ENCODE measurements around the gene MRPS14.
"Not testable (repeated sequence)": the region's sequence is repeated elsewhere in the genome, so short reads cannot be mapped to it uniquely, and the experiment has no call there.

Gene MRPS14

GRCh38 chr1:175033953-175034352 is 10.7 kb upstream of the MRPS14 start:
- FAIRE-seq (no peak), DNase-seq (ENCODE audit: insufficient read length, low spot score) (no peak)
- TF ChIP-seq TAF1 (IDR thresholded peaks at IDR 0.05; ENCODE audit: low read depth, low read length) = no peak
- TF ChIP-seq PAX5 (IDR thresholded peaks at IDR 0.05; ENCODE audit: insufficient read depth, low read length, severe bottlenecking) = no peak
- TF ChIP-seq POLR2AphosphoS5 (IDR thresholded peaks at IDR 0.05; ENCODE audit: low read depth, low read length) = no peak
- TF ChIP-seq POLR2A (IDR thresholded peaks at IDR 0.05; ENCODE audit: low read depth, low read length) = no peak
- TF ChIP-seq POU2F2 (IDR thresholded peaks at IDR 0.05; ENCODE audit: low read depth, low read length) = no peak
- TF ChIP-seq SPI1 (IDR thresholded peaks at IDR 0.05; ENCODE audit: low read depth, low read length) = no peak

DNA sequence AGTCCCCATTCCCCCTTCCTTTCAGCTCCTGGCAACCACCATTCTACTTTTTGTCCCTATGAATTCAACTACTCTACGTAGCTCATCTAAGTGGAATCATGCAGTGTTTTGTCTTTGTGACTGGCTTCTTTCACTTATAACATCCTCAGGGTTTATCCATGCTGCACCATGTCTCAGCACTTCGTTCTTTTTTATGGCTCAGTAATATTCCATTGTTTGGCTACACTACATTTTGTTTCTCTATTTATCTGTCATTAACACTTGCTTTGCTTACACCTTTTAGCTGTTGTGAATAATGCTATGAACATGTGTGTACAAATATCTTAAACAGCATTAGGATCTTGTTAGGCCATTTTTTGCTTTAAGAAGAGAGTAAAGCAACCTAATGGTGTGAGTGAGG is 1.5 kb upstream of the MRPS14 start:
- no peak for FAIRE-seq
- DNase-seq (ENCODE audit: insufficient read length, low spot score) = no peak
- no peak for TF ChIP-seq POLR2A (IDR thresholded peaks at IDR 0.05; ENCODE audit: low read depth, low read length)
- TF ChIP-seq TAF1 (IDR thresholded peaks at IDR 0.05; ENCODE audit: low read depth, low read length) = no peak
- TF ChIP-seq PAX5 (IDR thresholded peaks at IDR 0.05; ENCODE audit: insufficient read depth, low read length, severe bottlenecking) = no peak

GRCh38 chr1:175023922-175024242 is 657 bp upstream of the MRPS14 start:
- not testable (repeated sequence) for FAIRE-seq; DNase-seq (ENCODE audit: insufficient read length, low spot score)

GRCh38 chr1:175019524-175019923 is 3.7 kb downstream of the MRPS14 start:
- DNase-seq (ENCODE audit: insufficient read length, low spot score) (no peak), FAIRE-seq (no peak)
- TF ChIP-seq SPI1 (IDR thresholded peaks at IDR 0.05; ENCODE audit: low read depth, low read length) (no peak), POLR2A (IDR thresholded peaks at IDR 0.05; ENCODE audit: low read depth, low read length) (no peak), POLR2AphosphoS5 (IDR thresholded peaks at IDR 0.05; ENCODE audit: low read depth, low read length) (no peak), POU2F2 (IDR thresholded peaks at IDR 0.05; ENCODE audit: low read depth, low read length) (no peak)

GRCh38 chr1:175015243-175015642 is 8.0 kb downstream of the MRPS14 start:
- FAIRE-seq (no peak), DNase-seq (ENCODE audit: insufficient read length, low spot score) (no peak)
- TF ChIP-seq PAX5 (IDR thresholded peaks at IDR 0.05; ENCODE audit: insufficient read depth, low read length, severe bottlenecking) = no peak
- TF ChIP-seq POU2F2 (IDR thresholded peaks at IDR 0.05; ENCODE audit: low read depth, low read length) = no peak
- no peak for TF ChIP-seq POLR2AphosphoS5 (IDR thresholded peaks at IDR 0.05; ENCODE audit: low read depth, low read length)
- no peak for TF ChIP-seq SPI1 (IDR thresholded peaks at IDR 0.05; ENCODE audit: low read depth, low read length)
- TF ChIP-seq POLR2A (IDR thresholded peaks at IDR 0.05; ENCODE audit: low read depth, low read length) = no peak
- TF ChIP-seq TAF1 (IDR thresholded peaks at IDR 0.05; ENCODE audit: low read depth, low read length) = no peak

GRCh38 chr1:175013445-175013844 is 9.8 kb downstream of the MRPS14 start:
- DNase-seq (ENCODE audit: insufficient read length, low spot score) (no peak), FAIRE-seq (no peak)
- TF ChIP-seq TAF1 (IDR thresholded peaks at IDR 0.05; ENCODE audit: low read depth, low read length) = no peak
- no peak; the same call in 1 of the 2 replicates for TF ChIP-seq POLR2AphosphoS5 (IDR thresholded peaks at IDR 0.05; ENCODE audit: low read depth, low read length)
- TF ChIP-seq POU2F2 (IDR thresholded peaks at IDR 0.05; ENCODE audit: low read depth, low read length) = no peak
- no peak for TF ChIP-seq PAX5 (IDR thresholded peaks at IDR 0.05; ENCODE audit: insufficient read depth, low read length, severe bottlenecking)
- TF ChIP-seq SPI1 (IDR thresholded peaks at IDR 0.05; ENCODE audit: low read depth, low read length) = no peak
- TF ChIP-seq POLR2A (IDR thresholded peaks at IDR 0.05; ENCODE audit: low read depth, low read length) = no peak

DNA sequence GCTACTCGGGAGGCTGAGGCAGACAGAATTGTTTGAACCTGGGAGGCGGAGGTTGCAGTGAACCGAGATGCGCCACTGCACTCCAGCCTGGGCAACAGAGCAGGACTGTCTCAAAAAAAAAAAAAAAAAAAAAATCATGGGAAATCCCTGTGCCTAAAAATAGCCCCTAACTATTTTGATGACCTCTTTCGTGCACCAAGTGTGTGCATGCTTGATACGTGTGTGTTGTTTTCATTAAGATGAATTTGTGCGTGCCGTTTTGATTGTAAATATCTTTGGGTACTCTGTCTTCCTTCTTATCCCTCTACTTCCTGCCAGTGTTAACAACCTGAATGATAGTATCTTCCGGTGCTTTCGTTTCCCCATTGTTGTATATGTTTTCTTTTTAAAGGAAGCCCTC is 13.7 kb downstream of the MRPS14 start:
- FAIRE-seq = no peak
- TF ChIP-seq POU2F2 (IDR thresholded peaks at IDR 0.05; ENCODE audit: low read depth, low read length) (no peak), TAF1 (IDR thresholded peaks at IDR 0.05; ENCODE audit: low read depth, low read length) (no peak), POLR2AphosphoS5 (IDR thresholded peaks at IDR 0.05; ENCODE audit: low read depth, low read length) (no peak), POLR2A (IDR thresholded peaks at IDR 0.05; ENCODE audit: low read depth, low read length) (no peak), SPI1 (IDR thresholded peaks at IDR 0.05; ENCODE audit: low read depth, low read length) (no peak), PAX5 (IDR thresholded peaks at IDR 0.05; ENCODE audit: insufficient read depth, low read length, severe bottlenecking) (no peak)

DNA sequence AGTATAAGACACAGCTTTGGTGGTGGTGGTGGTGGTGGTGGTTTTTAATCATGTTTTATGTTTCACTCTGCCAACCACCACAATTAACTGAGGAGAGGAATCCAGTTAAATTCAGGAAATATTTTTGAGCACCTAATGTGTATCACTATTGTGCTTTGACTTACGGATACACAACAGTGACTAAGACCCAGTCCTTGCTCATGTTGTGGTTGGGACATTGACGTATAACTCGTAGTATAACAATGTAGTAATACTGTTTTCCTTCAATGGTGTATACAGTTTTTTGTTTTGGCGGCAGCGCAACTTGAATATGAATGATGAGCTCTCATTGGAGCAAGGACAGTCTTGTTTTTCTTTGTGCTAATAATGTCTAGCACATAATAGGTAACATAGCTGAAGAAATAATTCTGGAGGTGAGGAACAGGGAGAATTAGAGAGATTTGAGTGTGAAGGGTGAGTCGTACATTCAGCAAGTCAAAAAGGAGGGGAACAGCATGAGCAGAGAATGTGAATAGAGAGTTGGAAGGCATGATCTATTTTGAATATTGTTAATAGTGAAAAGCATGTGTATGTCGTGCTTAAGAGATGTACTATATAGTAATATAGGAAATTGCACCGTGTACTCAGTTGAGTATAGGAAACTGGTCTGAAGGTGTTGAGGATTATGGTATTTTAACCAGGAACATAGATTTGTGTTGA is 18.0 kb downstream of the MRPS14 start:
- TF ChIP-seq SPI1 (IDR thresholded peaks at IDR 0.05; ENCODE audit: low read depth, low read length) = no peak
- TF ChIP-seq POLR2AphosphoS5 (IDR thresholded peaks at IDR 0.05; ENCODE audit: low read depth, low read length) = no peak
- TF ChIP-seq PAX5 (IDR thresholded peaks at IDR 0.05; ENCODE audit: insufficient read depth, low read length, severe bottlenecking) = no peak
- TF ChIP-seq TAF1 (IDR thresholded peaks at IDR 0.05; ENCODE audit: low read depth, low read length) = no peak
- no peak for TF ChIP-seq POU2F2 (IDR thresholded peaks at IDR 0.05; ENCODE audit: low read depth, low read length)
- TF ChIP-seq POLR2A (IDR thresholded peaks at IDR 0.05; ENCODE audit: low read depth, low read length) = no peak
- FAIRE-seq (peak; percentile 31), DNase-seq (ENCODE audit: insufficient read length, low spot score) (no peak)

More for the DNA sequence above, 13.7 kb downstream of the MRPS14 start:
- DNase-seq (ENCODE audit: insufficient read length, low spot score) = no peak

GRCh38 chr1:175003521-175003920 is 19.7 kb downstream of the MRPS14 start:
- no peak for DNase-seq (ENCODE audit: insufficient read length, low spot score)
- no peak for FAIRE-seq
- TF ChIP-seq TAF1 (IDR thresholded peaks at IDR 0.05; ENCODE audit: low read depth, low read length) (no peak), POLR2A (IDR thresholded peaks at IDR 0.05; ENCODE audit: low read depth, low read length) (no peak), PAX5 (IDR thresholded peaks at IDR 0.05; ENCODE audit: insufficient read depth, low read length, severe bottlenecking) (no peak), POU2F2 (IDR thresholded peaks at IDR 0.05; ENCODE audit: low read depth, low read length) (no peak), POLR2AphosphoS5 (IDR thresholded peaks at IDR 0.05; ENCODE audit: low read depth, low read length) (no peak), SPI1 (IDR thresholded peaks at IDR 0.05; ENCODE audit: low read depth, low read length) (no peak)

GRCh38 chr1:175002910-175003517 is 20.2 kb downstream of the MRPS14 start:
- no peak for FAIRE-seq
- DNase-seq (ENCODE audit: insufficient read length, low spot score) = no peak
- no peak for TF ChIP-seq POU2F2 (IDR thresholded peaks at IDR 0.05; ENCODE audit: low read depth, low read length)
- TF ChIP-seq PAX5 (IDR thresholded peaks at IDR 0.05; ENCODE audit: insufficient read depth, low read length, severe bottlenecking) = no peak
- TF ChIP-seq SPI1 (IDR thresholded peaks at IDR 0.05; ENCODE audit: low read depth, low read length) = no peak
- TF ChIP-seq POLR2A (IDR thresholded peaks at IDR 0.05; ENCODE audit: low read depth, low read length) = no peak
- no peak for TF ChIP-seq POLR2AphosphoS5 (IDR thresholded peaks at IDR 0.05; ENCODE audit: low read depth, low read length)
- no peak for TF ChIP-seq TAF1 (IDR thresholded peaks at IDR 0.05; ENCODE audit: low read depth, low read length)

Data from GM12891 (cell line).